Activated CD8-positive, alpha-beta memory T cell treated with anti-CD3 and anti-CD28 coated beads, Interleukin-2, amount 50 U/mL, for 24 hours (primary cell): ENCODE data around the gene BIRC7.

Source experiments
- DNase-seq: peaks from one replicate; pipeline ENCODE4 v3.0.0-alpha.2; 2020; ENCODE audit errors: extremely low read depth

Gene BIRC7

GRCh38 chr20:63280929-63281545, 45.3 kb downstream of the BIRC7 start:
- DNase-seq, result no peak

GRCh38 chr20:63281742-63282665, 46.3 kb downstream of the BIRC7 start:
- no peak for DNase-seq

GRCh38 chr20:63282946-63283345, 47.2 kb downstream of the BIRC7 start:
- DNase-seq, result no peak

GRCh38 chr20:63283397-63284082, 47.8 kb downstream of the BIRC7 start:
- no peak for DNase-seq

- no peak for DNase-seq
Observed at GRCh38 chr20:63284083-63284440, 48.4 kb downstream of the BIRC7 start.

GRCh38 chr20:63284544-63284949, 48.8 kb downstream of the BIRC7 start:
- DNase-seq, result no peak

- DNase-seq, result no peak
Observed at GRCh38 chr20:63284981-63285524, 49.3 kb downstream of the BIRC7 start.

- DNase-seq, result no peak
Observed at GRCh38 chr20:63285636-63286615, 50.2 kb downstream of the BIRC7 start.

- DNase-seq, result no peak
Observed at GRCh38 chr20:63286781-63287696, 51.3 kb downstream of the BIRC7 start.

GRCh38 chr20:63287697-63288580, 52.2 kb downstream of the BIRC7 start:
- DNase-seq, result no peak

- no peak for DNase-seq
Observed at GRCh38 chr20:63288581-63289251, 53.0 kb downstream of the BIRC7 start.

GRCh38 chr20:63289311-63290135, 53.8 kb downstream of the BIRC7 start:
- no peak for DNase-seq
